CD14-positive monocyte (primary cell): Measurements from ENCODE around the gene FEZ2. TPM values are rescaled to one million over a fixed set of nuclear protein-coding genes. Genes with fewer than 3 reads are reported as not detected.

Experiments used
- DNase-seq, 3 donors: peaks; one replicate each; pipeline ENCODE4 v3.0.0-alpha.2; 2011 to 2022
- H2AFZ ChIP-seq: 2 replicates; pipeline ENCODE4 v1.6.0; 2012; ENCODE audit warnings: mild to moderate bottlenecking, low read depth, low read length, inconsistent platforms; ENCODE audit not compliant: insufficient read depth, poor library complexity, severe bottlenecking
- H3K27ac ChIP-seq, 2 donors: 1 replicate in 1 of 2; 2 replicates in 1 of 2; pipeline ENCODE4 v1.5.1; 2012 to 2013; ENCODE audit warnings: low read length in 2 of 2, control low read depth in 1 of 2, inconsistent platforms in 1 of 2, low read depth in 1 of 2, mild to moderate bottlenecking in 1 of 2
- H3K27me3 ChIP-seq, 2 donors: one replicate each; pipeline versions ENCODE4 v1.6.0 to v1.6.1; 2011 to 2013; ENCODE audit warnings: low read length in 2 of 2; ENCODE audit not compliant: control insufficient read depth in 2 of 2, insufficient read depth in 2 of 2
- H3K36me3 ChIP-seq, 2 donors: replicated peaks in 1 of 2; 1 replicate in 1 of 2; 2 replicates in 1 of 2; pipeline versions ENCODE4 v1.5.1 to v1.6.1; 2012 to 2013; ENCODE audit warnings: low read length in 2 of 2, control low read depth in 1 of 2, inconsistent platforms in 1 of 2, mild to moderate bottlenecking in 1 of 2; ENCODE audit not compliant: insufficient read depth in 2 of 2, control insufficient read depth in 1 of 2
- H3K4me1 ChIP-seq, 2 donors: 1 replicate in 1 of 2; 2 replicates in 1 of 2; pipeline versions ENCODE4 v1.5.1 to v1.6.1; 2012 to 2013; ENCODE audit warnings: low read length in 2 of 2, control low read depth in 1 of 2, inconsistent platforms in 1 of 2, mild to moderate bottlenecking in 1 of 2, moderate library complexity in 1 of 2; ENCODE audit not compliant: insufficient read depth in 2 of 2, control insufficient read depth in 1 of 2
- H3K4me2 ChIP-seq: replicated peaks from 2 replicates; pipeline ENCODE3; 2012; ENCODE audit warnings: low read length, moderate library complexity, mild to moderate bottlenecking; ENCODE audit not compliant: poor library complexity, severe bottlenecking; ENCODE audit errors: extremely low read depth
- H3K4me3 ChIP-seq, 3 experiments: fragments of 200-600 bp in 1 of 3; sonication (generic) in 1 of 3; replicated peaks in 1 of 3; 1 replicate in 2 of 3; 2 replicates in 1 of 3; pipeline ENCODE4 v1.5.1; 2011 to 2013; ENCODE audit warnings: low read length in 3 of 3, mild to moderate bottlenecking in 3 of 3, control low read depth in 2 of 3, low read depth in 2 of 3, inconsistent platforms in 1 of 3, moderate library complexity in 1 of 3
- H3K79me2 ChIP-seq: 2 replicates; pipeline ENCODE4 v1.6.0; 2012; ENCODE audit warnings: mild to moderate bottlenecking, control low read depth, inconsistent platforms, low read length, moderate library complexity; ENCODE audit not compliant: insufficient read depth
- H3K9ac ChIP-seq: 2 replicates; pipeline ENCODE4 v1.6.0; 2017; ENCODE audit warnings: low read length, mild to moderate bottlenecking; ENCODE audit not compliant: insufficient read depth, poor library complexity, severe bottlenecking
- H3K9me3 ChIP-seq, 2 donors: replicated peaks in 1 of 2; 1 replicate in 1 of 2; 2 replicates in 1 of 2; pipeline versions ENCODE4 v1.5.1 to v1.6.1; 2012 to 2013; ENCODE audit warnings: low read length in 2 of 2, control low read depth in 1 of 2; ENCODE audit not compliant: control insufficient read depth in 1 of 2, insufficient read depth in 1 of 2
- H4K20me1 ChIP-seq: 2 replicates; pipeline ENCODE4 v1.6.0; 2012; ENCODE audit warnings: mild to moderate bottlenecking, low read length, control low read depth, moderate library complexity; ENCODE audit not compliant: insufficient read depth
- H3K27ac Mint-ChIP-seq, 7 donors: one replicate each; pipeline ENCODE4 v1.8.0; 2020; ENCODE audit warnings: mild to moderate bottlenecking in 7 of 7, mixed read lengths in 7 of 7, moderate library complexity in 6 of 7, inconsistent platforms in 2 of 7
- H3K27me3 Mint-ChIP-seq, 3 donors: one replicate each; pipeline ENCODE4 v1.8.0; 2021 to 2022; ENCODE audit warnings: low read depth in 3 of 3, mild to moderate bottlenecking in 3 of 3, mixed read lengths in 3 of 3, moderate library complexity in 3 of 3, inconsistent platforms in 1 of 3
- H3K36me3 Mint-ChIP-seq, 2 donors: one replicate each; pipeline ENCODE4 v1.8.0; 2020; ENCODE audit warnings: mixed read lengths in 2 of 2, inconsistent platforms in 1 of 2, mild to moderate bottlenecking in 1 of 2
- H3K4me1 Mint-ChIP-seq: one replicate; pipeline ENCODE4 v1.8.0; 2020; ENCODE audit warnings: mild to moderate bottlenecking, mixed read lengths
- H3K4me3 Mint-ChIP-seq, 2 donors: one replicate each; pipeline ENCODE4 v1.8.0; 2020; ENCODE audit warnings: mild to moderate bottlenecking in 2 of 2, mixed read lengths in 2 of 2, moderate library complexity in 1 of 2
- H3K9me3 Mint-ChIP-seq, 7 donors: one replicate each; pipeline ENCODE4 v1.8.0; 2020 to 2022; ENCODE audit warnings: mixed read lengths in 7 of 7, mild to moderate bottlenecking in 6 of 7, moderate library complexity in 6 of 7, inconsistent platforms in 2 of 7
- WGBS: methylation state at CpG from one replicate; pipeline ENCODE4 v1.1.5; 2013; ENCODE audit warnings: missing lambda C conversion rate; ENCODE audit not compliant: insufficient coverage; 5-methylcytosine and 5-hydroxymethylcytosine counted together
- intact Hi-C, 2 donors: fragments of 100-400 bp; cut with micrococcal nuclease; formaldehyde crosslinking; loops; one replicate each; pipeline versions ENCODE4 v1.15.0 to v1.15.1; 2023
- polyA plus RNA-seq, 3 donors: library from polyadenylated mRNA; depleted of rRNA in 1 of 3; unstranded in 2 of 3; stranded (reverse) in 1 of 3; fragments of 300-500 nt in 2 of 3; fragments of >200 nt in 1 of 3; fragmentation: Illumina TruSeq in 2 of 3; gene quantifications; 1 replicate in 2 of 3; 2 replicates in 1 of 3; pipeline ENCODE4 v1.2.3, GENCODE V29; 2012 to 2021
- TF ChIP-seq, protein P1 (sequence below): fragments of 200-600 bp; IDR thresholded peaks from one replicate; pipeline ENCODE4 v1.8.0; 2022; ENCODE audit warnings: antibody characterized with exemption, mild to moderate bottlenecking

FEZ2 gene
- polyA plus RNA-seq, 3 donors, result 6.9 to 15.6 (median 8.7) TPM

DNA sequence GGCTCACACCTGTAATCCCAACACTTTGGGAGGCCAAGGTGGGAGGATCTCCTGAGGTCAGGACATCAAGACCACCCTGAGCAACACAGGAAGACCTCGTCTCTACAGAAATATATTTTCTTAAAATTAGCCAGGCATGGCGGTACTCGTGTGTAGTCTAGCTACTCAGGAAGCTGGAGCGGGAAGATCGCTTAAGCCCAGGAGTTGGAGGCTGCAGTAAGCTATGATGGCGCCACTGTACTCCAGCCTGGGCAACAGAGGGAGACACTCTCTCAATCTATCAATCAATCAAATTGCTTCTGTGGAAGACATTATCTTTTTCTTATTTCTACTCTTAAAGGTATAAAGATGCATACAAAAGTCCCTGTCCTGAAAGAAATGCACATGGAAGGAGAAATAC, 11.3 kb downstream of the FEZ2 start:
- Histone ChIP-seq H3K9ac (no peak overlapping the region), H3K4me3 (no peak overlapping the region), H2AFZ (no peak overlapping the region), H3K36me3 (peaks cover 58 to 94% of the 10 kb centered on the region in 2 donors), H3K4me2 (no peak overlapping the region), H3K9me3 (no peaks in the 10 kb centered on the region), H3K27me3 (no peaks in the 10 kb centered on the region), H3K79me2 (peaks cover 59% of the 10 kb centered on the region), H4K20me1 (peaks cover 74% of the 10 kb centered on the region), H3K4me1 (peaks cover 8 to 10% of the 10 kb centered on the region in 2 donors), H3K27ac (no peak overlapping the region)
- peaks cover 69 to 88% of the 10 kb centered on the region in 2 donors for H3K36me3 Mint-ChIP-seq
- no CpG with 5 or more reads among the region's 6 CpGs for WGBS
- intact Hi-C loops, result no loop called here
- H3K27me3 Mint-ChIP-seq, result peaks cover 0 to 2% (median 0%) of the 10 kb centered on the region in 3 donors
- no peak for DNase-seq
- no peak overlapping the region for H3K27ac Mint-ChIP-seq
- H3K4me1 Mint-ChIP-seq, result peaks cover 32% of the 10 kb centered on the region
- H3K9me3 Mint-ChIP-seq, result peaks cover 0 to 2% (median 0%) of the 10 kb centered on the region in 7 donors
- no peak overlapping the region for H3K4me3 Mint-ChIP-seq
- TF ChIP-seq, protein P1, sequence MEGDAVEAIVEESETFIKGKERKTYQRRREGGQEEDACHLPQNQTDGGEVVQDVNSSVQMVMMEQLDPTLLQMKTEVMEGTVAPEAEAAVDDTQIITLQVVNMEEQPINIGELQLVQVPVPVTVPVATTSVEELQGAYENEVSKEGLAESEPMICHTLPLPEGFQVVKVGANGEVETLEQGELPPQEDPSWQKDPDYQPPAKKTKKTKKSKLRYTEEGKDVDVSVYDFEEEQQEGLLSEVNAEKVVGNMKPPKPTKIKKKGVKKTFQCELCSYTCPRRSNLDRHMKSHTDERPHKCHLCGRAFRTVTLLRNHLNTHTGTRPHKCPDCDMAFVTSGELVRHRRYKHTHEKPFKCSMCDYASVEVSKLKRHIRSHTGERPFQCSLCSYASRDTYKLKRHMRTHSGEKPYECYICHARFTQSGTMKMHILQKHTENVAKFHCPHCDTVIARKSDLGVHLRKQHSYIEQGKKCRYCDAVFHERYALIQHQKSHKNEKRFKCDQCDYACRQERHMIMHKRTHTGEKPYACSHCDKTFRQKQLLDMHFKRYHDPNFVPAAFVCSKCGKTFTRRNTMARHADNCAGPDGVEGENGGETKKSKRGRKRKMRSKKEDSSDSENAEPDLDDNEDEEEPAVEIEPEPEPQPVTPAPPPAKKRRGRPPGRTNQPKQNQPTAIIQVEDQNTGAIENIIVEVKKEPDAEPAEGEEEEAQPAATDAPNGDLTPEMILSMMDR, result no peak

GRCh38 chr2:36584148-36584794, 13.7 kb downstream of the FEZ2 start:
- intact Hi-C loops, result no loop called here
- H3K4me1 ChIP-seq, result peaks cover 6 to 8% of the 10 kb centered on the region in 2 donors
- no peak overlapping the region for H2AFZ ChIP-seq
- peaks cover 39% of the 10 kb centered on the region for H3K79me2 ChIP-seq
- no peak for DNase-seq
- no peaks in the 10 kb centered on the region for H3K9me3 Mint-ChIP-seq
- no peak overlapping the region for H3K4me3 Mint-ChIP-seq
- H3K4me2 ChIP-seq, result no peak overlapping the region
- H4K20me1 ChIP-seq, result peaks cover 57% of the 10 kb centered on the region
- no peak overlapping the region for H3K4me3 ChIP-seq
- H3K9me3 ChIP-seq, result no peaks in the 10 kb centered on the region
- H3K27ac Mint-ChIP-seq, result peak overlapping the region in 4 of 7 donors; percentile 33 to 75 (median 56)
- peaks cover 76 to 96% of the 10 kb centered on the region in 2 donors for H3K36me3 Mint-ChIP-seq
- peaks cover 15% of the 10 kb centered on the region for H3K4me1 Mint-ChIP-seq
- H3K9ac ChIP-seq, result no peak overlapping the region
- H3K27me3 ChIP-seq, result no peaks in the 10 kb centered on the region
- TF ChIP-seq, protein P1, result no peak
- no CpG with 5 or more reads among the region's 1 CpG for WGBS
- H3K27me3 Mint-ChIP-seq, result no peaks in the 10 kb centered on the region
- H3K36me3 ChIP-seq, result peaks cover 78 to 99% of the 10 kb centered on the region in 2 donors
- peak overlapping the region in 1 of 2 donors; percentile 22 for H3K27ac ChIP-seq
